IMR-90 (cell line): ENCODE data around the gene ZDHHC3. TPM values are rescaled to one million over a fixed set of nuclear protein-coding genes. Genes with fewer than 3 reads are reported as not detected.

Experiments
- ATAC-seq: fragments of 200-7000 bp; cut with Tn5 transposase; 2 replicates; pipeline ENCODE4 v1.9.1; 2020; ENCODE audit warnings: low read depth, mild to moderate bottlenecking, moderate library complexity
- BruUV-seq: library from RNA; stranded (reverse); fragments of 400-500 nt; replicated peaks from 2 replicates; lab custom pipeline; 2021; lab: Mats Ljungman, UMichigan
- CTCF ChIA-PET: fragments of 300-600 bp; formaldehyde crosslinking; extraction: SDS; loops from one replicate; lab custom pipeline; 2021; ENCODE audit warnings: antibody characterized with exemption; lab: Yijun Ruan, JAX
- POLR2A ChIA-PET: fragments of 300-600 bp; sonication (Branson Sonifier 250); formaldehyde crosslinking; loops from one replicate; lab custom pipeline; 2022; ENCODE audit warnings: antibody characterized with exemption; ENCODE audit not compliant: unreplicated experiment; lab: Charles Lee
- DNase-seq: peaks from one replicate; pipeline ENCODE4 v3.0.0; 2013
- H2AFZ ChIP-seq: replicated peaks from 2 replicates; pipeline ENCODE3; 2013; ENCODE audit warnings: low read length, mild to moderate bottlenecking; ENCODE audit not compliant: poor library complexity
- H2AK5ac ChIP-seq: 2 replicates; pipeline ENCODE4 v1.6.1; 2013; ENCODE audit warnings: low read depth, low read length, inconsistent platforms
- H2AK9ac ChIP-seq: replicated peaks from 2 replicates; pipeline ENCODE3; 2013; ENCODE audit warnings: mild to moderate bottlenecking, low read depth, low read length, moderate library complexity; ENCODE audit not compliant: poor library complexity
- H2BK120ac ChIP-seq: 2 replicates; pipeline ENCODE4 v1.6.1; 2013; ENCODE audit warnings: low read depth, low read length, inconsistent platforms
- H2BK15ac ChIP-seq: 3 replicates; pipeline ENCODE4 v1.6.1; 2013; ENCODE audit warnings: low read depth, low read length, inconsistent platforms
- H2BK20ac ChIP-seq: 2 replicates; pipeline ENCODE4 v1.6.1; 2013; ENCODE audit warnings: low read depth, mild to moderate bottlenecking, inconsistent platforms, low read length, moderate library complexity
- H2BK5ac ChIP-seq: 2 replicates; pipeline ENCODE4 v1.6.1; 2013; ENCODE audit warnings: mild to moderate bottlenecking, low read depth, low read length, inconsistent platforms; ENCODE audit not compliant: poor library complexity, severe bottlenecking
- H3K14ac ChIP-seq: replicated peaks from 2 replicates; pipeline ENCODE4 v1.6.1; 2013; ENCODE audit warnings: low read depth, low read length, inconsistent platforms
- H3K18ac ChIP-seq: 2 replicates; pipeline ENCODE4 v1.6.1; 2013; ENCODE audit warnings: low read depth, low read length, control low read depth
- H3K23ac ChIP-seq: 2 replicates; pipeline ENCODE4 v1.6.1; 2013; ENCODE audit warnings: low read depth, low read length, inconsistent platforms
- H3K27ac ChIP-seq: 2 replicates; pipeline ENCODE4 v1.5.1; 2013; ENCODE audit warnings: mild to moderate bottlenecking, control low read depth, low read length; ENCODE audit not compliant: insufficient read depth
- H3K27me3 ChIP-seq: 2 replicates; pipeline ENCODE4 v1.6.1; 2013; ENCODE audit warnings: low read length; ENCODE audit not compliant: control insufficient read depth, insufficient read depth
- H3K36me3 ChIP-seq: 2 replicates; pipeline ENCODE4 v1.6.1; 2013; ENCODE audit warnings: low read length, mixed read lengths; ENCODE audit not compliant: control insufficient read depth, insufficient read depth
- H3K4ac ChIP-seq: 2 replicates; pipeline ENCODE4 v1.6.1; 2013; ENCODE audit warnings: low read depth, low read length, inconsistent platforms
- H3K4me1 ChIP-seq: 2 replicates; pipeline ENCODE4 v1.6.1; 2013; ENCODE audit warnings: low read length, mixed read lengths; ENCODE audit not compliant: control insufficient read depth, insufficient read depth
- H3K4me2 ChIP-seq: 2 replicates; pipeline ENCODE4 v1.6.1; 2013; ENCODE audit warnings: low read depth, mild to moderate bottlenecking, control low read depth, low read length, moderate library complexity
- H3K4me3 ChIP-seq: 2 replicates; pipeline ENCODE4 v1.5.1; 2013; ENCODE audit warnings: low read depth, mild to moderate bottlenecking, control low read depth, low read length, moderate library complexity; ENCODE audit not compliant: insufficient read depth
- H3K56ac ChIP-seq: 2 replicates; pipeline ENCODE4 v1.6.1; 2013; ENCODE audit warnings: low read length, inconsistent platforms; ENCODE audit not compliant: insufficient read depth; ENCODE audit errors: extremely low read depth
- H3K79me1 ChIP-seq, 2 experiments: 2 replicates each; pipeline ENCODE4 v1.6.1; 2013; ENCODE audit warnings: low read length in 2 of 2, inconsistent platforms in 1 of 2, low read depth in 1 of 2
- H3K9ac ChIP-seq: 2 replicates; pipeline ENCODE4 v1.6.1; 2013; ENCODE audit warnings: low read depth, low read length, control low read depth
- H3K9me1 ChIP-seq: 2 replicates; pipeline ENCODE4 v1.6.1; 2013; ENCODE audit warnings: low read length, inconsistent platforms; ENCODE audit not compliant: insufficient read depth
- H3K9me3 ChIP-seq: 2 replicates; pipeline ENCODE4 v1.6.1; 2013; ENCODE audit warnings: low read length; ENCODE audit not compliant: control insufficient read depth, insufficient read depth
- H4K20me1 ChIP-seq: 2 replicates; pipeline ENCODE4 v1.6.1; 2013; ENCODE audit warnings: low read length, inconsistent platforms; ENCODE audit not compliant: insufficient read depth
- H4K5ac ChIP-seq: 2 replicates; pipeline ENCODE4 v1.6.1; 2013; ENCODE audit warnings: mild to moderate bottlenecking, low read depth, low read length, control low read depth
- H4K8ac ChIP-seq, 2 experiments: 2 replicates each; pipeline ENCODE4 v1.6.1; 2013; ENCODE audit warnings: low read depth in 2 of 2, low read length in 2 of 2, control low read depth in 1 of 2, inconsistent platforms in 1 of 2
- H4K91ac ChIP-seq: 2 replicates; pipeline ENCODE4 v1.6.1; 2013; ENCODE audit warnings: low read depth, low read length, inconsistent platforms; ENCODE audit not compliant: insufficient read depth
- CEBPB ChIP-seq: IDR thresholded peaks from 2 replicates; pipeline ENCODE4 v1.6.1; 2012; ENCODE audit warnings: low read depth, low read length, improper control_type of control experiment
- ELK1 ChIP-seq: fragments of 150-350 bp; IDR thresholded peaks from 2 replicates; pipeline ENCODE4 v1.6.1; 2016; ENCODE audit warnings: low read depth, mild to moderate bottlenecking, low read length, moderate library complexity, borderline replicate concordance
- FOS ChIP-seq: fragments of 150-350 bp; IDR thresholded peaks from 2 replicates; pipeline ENCODE4 v1.6.1; 2016; ENCODE audit warnings: low read depth, low read length
- MAFK ChIP-seq: IDR thresholded peaks from 2 replicates; pipeline ENCODE4 v1.6.1; 2012; ENCODE audit warnings: low read depth, low read length, improper control_type of control experiment
- MXI1 ChIP-seq: IDR thresholded peaks from 2 replicates; pipeline ENCODE4 v1.6.1; 2012; ENCODE audit warnings: low read depth, mild to moderate bottlenecking, low read length, moderate library complexity, borderline replicate concordance
- POLR2A ChIP-seq: IDR thresholded peaks from 2 replicates; pipeline ENCODE4 v1.6.1; 2012; ENCODE audit warnings: mild to moderate bottlenecking, low read depth, low read length
- RFX5 ChIP-seq: IDR thresholded peaks from 2 replicates; pipeline ENCODE4 v1.8.0; 2012; ENCODE audit warnings: low read depth, mild to moderate bottlenecking, low read length, moderate library complexity
- WGBS, 2 experiments: methylation state at CpG; one replicate each; pipeline versions ENCODE4 v1.1.5 to v1.1.7; 2013; ENCODE audit warnings: missing lambda C conversion rate in 2 of 2; ENCODE audit not compliant: insufficient read length in 1 of 2; ENCODE audit errors: extremely low coverage in 2 of 2; 5-methylcytosine and 5-hydroxymethylcytosine counted together
- dilution Hi-C: fragments of 300-500 bp; cut with HindIII; formaldehyde crosslinking; loops from one replicate; pipeline ENCODE4 v1.14.3; 2018; ENCODE audit warnings: low sequenced_read_pairs; ENCODE audit not compliant: unreplicated experiment
- in situ Hi-C: fragments of 300-500 bp; cut with MboI; formaldehyde crosslinking; loops from 3 replicates; pipeline ENCODE4 v1.14.3; 2019; ENCODE audit warnings: low sequenced_read_pairs, inconsistent platforms, mixed read lengths
- intact Hi-C: fragments of 100-400 bp; cut with micrococcal nuclease; formaldehyde crosslinking; loops from 2 replicates; pipeline ENCODE4 v1.10.0; 2022
- polyA plus RNA-seq, 3 experiments: library from polyadenylated mRNA; depleted of rRNA; stranded (reverse); fragments of >200 nt; gene quantifications; 2 replicates each; pipeline ENCODE4 v1.2.3, GENCODE V29; 2012; ENCODE audit warnings: low replicate concordance in 1 of 3
- total RNA-seq: library from RNA; depleted of rRNA; stranded (reverse); fragments of >200 nt; gene quantifications from 2 replicates; pipeline ENCODE4 v1.2.3, GENCODE V29; 2012
- TF ChIP-seq, protein P1 (sequence below): conservative IDR thresholded peaks from 2 replicates; pipeline ENCODE4 v1.5.1; 2012; ENCODE audit warnings: mild to moderate bottlenecking, low read depth, low read length, improper control_type of control experiment

Gene ZDHHC3
- total and polyA plus RNA-seq, 2 of the 4 experiments (the other 2 are of a cell fraction), result 57.7 to 59.6 TPM

DNA sequence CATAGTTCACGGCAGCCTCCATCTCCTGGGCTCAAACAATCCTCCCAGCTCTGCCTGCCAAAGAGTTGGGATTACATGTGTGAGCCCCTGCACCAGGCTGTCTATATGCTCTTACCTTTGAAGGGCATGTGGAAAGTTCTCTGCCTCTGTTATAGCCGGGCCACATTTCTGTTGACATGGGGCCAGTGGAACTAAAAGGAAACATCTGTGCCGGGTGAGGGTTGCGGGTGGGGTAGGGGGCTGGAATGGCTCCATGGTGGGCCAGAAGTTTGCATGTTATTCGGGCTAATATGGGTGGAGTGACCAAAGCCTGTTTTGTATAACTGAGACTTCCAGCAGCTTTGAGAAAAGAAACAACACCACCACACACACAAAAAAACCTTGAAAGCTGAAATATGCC is 41.8 kb upstream of the ZDHHC3 start:
- H3K56ac ChIP-seq, result no peak overlapping the region
- no peak overlapping the region for H3K4me2 ChIP-seq
- H3K27ac ChIP-seq, result no peak overlapping the region
- dilution Hi-C loops (no loop called here), in situ Hi-C loops (no loop called here), intact Hi-C loops (no loop called here)
- H2BK120ac ChIP-seq, result no peak overlapping the region
- H3K9me1 ChIP-seq, result peaks cover 9% of the 10 kb centered on the region; the same call in 1 of the 2 replicates
- no peak overlapping the region for H3K4me3 ChIP-seq
- H2BK15ac ChIP-seq, result no peak overlapping the region
- no peak overlapping the region for H4K5ac ChIP-seq
- H3K9ac ChIP-seq, result no peak overlapping the region
- WGBS, 2 experiments, result 0% methylated on average over 1 of the region's 5 CpGs; no CpG with 5 or more reads in 1 of the 2 experiments
- BruUV-seq, result no TSS peak
- no peaks in the 10 kb centered on the region for H3K36me3 ChIP-seq
- H4K20me1 ChIP-seq, result no peaks in the 10 kb centered on the region
- no peak overlapping the region for H2BK5ac ChIP-seq
- H2AFZ ChIP-seq, result no peak overlapping the region
- peaks cover 0 to 11% of the 10 kb centered on the region in 2 experiments; a peak in 1 of 4 replicates for H3K79me1 ChIP-seq
- H3K27me3 ChIP-seq, result no peaks in the 10 kb centered on the region
- no peak for DNase-seq
- TF ChIP-seq MXI1 (no peak), CEBPB (no peak), FOS (no peak), POLR2A (no peak), ELK1 (no peak), RFX5 (no peak), MAFK (no peak)
- TF ChIP-seq, protein P1, sequence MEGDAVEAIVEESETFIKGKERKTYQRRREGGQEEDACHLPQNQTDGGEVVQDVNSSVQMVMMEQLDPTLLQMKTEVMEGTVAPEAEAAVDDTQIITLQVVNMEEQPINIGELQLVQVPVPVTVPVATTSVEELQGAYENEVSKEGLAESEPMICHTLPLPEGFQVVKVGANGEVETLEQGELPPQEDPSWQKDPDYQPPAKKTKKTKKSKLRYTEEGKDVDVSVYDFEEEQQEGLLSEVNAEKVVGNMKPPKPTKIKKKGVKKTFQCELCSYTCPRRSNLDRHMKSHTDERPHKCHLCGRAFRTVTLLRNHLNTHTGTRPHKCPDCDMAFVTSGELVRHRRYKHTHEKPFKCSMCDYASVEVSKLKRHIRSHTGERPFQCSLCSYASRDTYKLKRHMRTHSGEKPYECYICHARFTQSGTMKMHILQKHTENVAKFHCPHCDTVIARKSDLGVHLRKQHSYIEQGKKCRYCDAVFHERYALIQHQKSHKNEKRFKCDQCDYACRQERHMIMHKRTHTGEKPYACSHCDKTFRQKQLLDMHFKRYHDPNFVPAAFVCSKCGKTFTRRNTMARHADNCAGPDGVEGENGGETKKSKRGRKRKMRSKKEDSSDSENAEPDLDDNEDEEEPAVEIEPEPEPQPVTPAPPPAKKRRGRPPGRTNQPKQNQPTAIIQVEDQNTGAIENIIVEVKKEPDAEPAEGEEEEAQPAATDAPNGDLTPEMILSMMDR, result no peak
- H3K23ac ChIP-seq, result no peak overlapping the region
- no peak overlapping the region for H4K91ac ChIP-seq
- no peak overlapping the region for H2AK5ac ChIP-seq
- H3K14ac ChIP-seq, result no peak overlapping the region
- H3K4ac ChIP-seq, result no peak overlapping the region
- H2BK20ac ChIP-seq, result no peak overlapping the region
- no peak overlapping the region for H2AK9ac ChIP-seq
- no peaks in the 10 kb centered on the region for H3K4me1 ChIP-seq
- CTCF ChIA-PET, result no interaction called here
- POLR2A ChIA-PET, result no interaction called here
- no peak overlapping the region for H3K18ac ChIP-seq
- no peaks in the 10 kb centered on the region for H3K9me3 ChIP-seq
- ATAC-seq, result no peak
- H4K8ac ChIP-seq, result no peak overlapping the region
